Measurements from ENCODE around the gene TLR10.
A peak's percentile ranks its signal among the peaks of the same experiment; 100 is the strongest.

The TLR10 gene

GRCh38 chr4:38764277-38764676 is 18.5 kb downstream of the TLR10 start:
- Mint-ChIP-seq H3K9me3 (peaks cover 7% of the 10 kb centered on the region), H3K4me1 (ENCODE audit: low read depth) (peaks cover 30% of the 10 kb centered on the region), H3K27me3 (no peaks in the 10 kb centered on the region), H3K27ac (no peak overlapping the region), H3K4me3 (no peak overlapping the region), H3K36me3 (ENCODE audit: low read depth) (peaks cover 4% of the 10 kb centered on the region)

GRCh38 chr4:38762560-38762959 is 20.2 kb downstream of the TLR10 start:
- Mint-ChIP-seq H3K27ac (peak overlapping the region; percentile 87), H3K36me3 (ENCODE audit: low read depth) (peaks cover 4% of the 10 kb centered on the region), H3K4me3 (peak overlapping the region; percentile 61), H3K9me3 (peaks cover 7% of the 10 kb centered on the region), H3K27me3 (no peaks in the 10 kb centered on the region), H3K4me1 (ENCODE audit: low read depth) (peaks cover 33% of the 10 kb centered on the region)

GRCh38 chr4:38759790-38760122 is 23.0 kb downstream of the TLR10 start:
- no peaks in the 10 kb centered on the region for H3K36me3 Mint-ChIP-seq (ENCODE audit: low read depth)
- no peak overlapping the region for H3K4me3 Mint-ChIP-seq
- H3K9me3 Mint-ChIP-seq, result no peaks in the 10 kb centered on the region
- no peak overlapping the region for H3K27ac Mint-ChIP-seq
- no peaks in the 10 kb centered on the region for H3K27me3 Mint-ChIP-seq
- H3K4me1 Mint-ChIP-seq (ENCODE audit: low read depth), result peaks cover 33% of the 10 kb centered on the region

- Mint-ChIP-seq H3K4me1 (ENCODE audit: low read depth) (peaks cover 31% of the 10 kb centered on the region), H3K27ac (no peak overlapping the region), H3K4me3 (no peak overlapping the region), H3K9me3 (no peaks in the 10 kb centered on the region), H3K36me3 (ENCODE audit: low read depth) (no peaks in the 10 kb centered on the region), H3K27me3 (no peaks in the 10 kb centered on the region)
Measured at GRCh38 chr4:38759113-38759789, 23.5 kb downstream of the TLR10 start.

- Mint-ChIP-seq H3K36me3 (ENCODE audit: low read depth) (no peaks in the 10 kb centered on the region), H3K4me1 (ENCODE audit: low read depth) (peaks cover 28% of the 10 kb centered on the region), H3K9me3 (no peaks in the 10 kb centered on the region), H3K27me3 (no peaks in the 10 kb centered on the region), H3K27ac (no peak overlapping the region), H3K4me3 (no peak overlapping the region)
Measured at GRCh38 chr4:38757945-38758600, 24.7 kb downstream of the TLR10 start.

GRCh38 chr4:38752941-38753806 is 29.6 kb downstream of the TLR10 start:
- Mint-ChIP-seq H3K4me3 (no peak overlapping the region), H3K9me3 (peaks cover 6% of the 10 kb centered on the region), H3K4me1 (ENCODE audit: low read depth) (peaks cover 11% of the 10 kb centered on the region), H3K36me3 (ENCODE audit: low read depth) (peaks cover 6% of the 10 kb centered on the region), H3K27me3 (no peaks in the 10 kb centered on the region), H3K27ac (no peak overlapping the region)

- Mint-ChIP-seq H3K4me1 (ENCODE audit: low read depth) (peaks cover 11% of the 10 kb centered on the region), H3K27ac (no peak overlapping the region), H3K4me3 (no peak overlapping the region)
Measured at GRCh38 chr4:38752372-38752940, 30.3 kb downstream of the TLR10 start.

GRCh38 chr4:38751341-38752010 is 31.3 kb downstream of the TLR10 start:
- peaks cover 14% of the 10 kb centered on the region for H3K36me3 Mint-ChIP-seq (ENCODE audit: low read depth)
- H3K4me3 Mint-ChIP-seq, result no peak overlapping the region
- H3K9me3 Mint-ChIP-seq, result peaks cover 16% of the 10 kb centered on the region
- H3K27ac Mint-ChIP-seq, result no peak overlapping the region
- peaks cover 11% of the 10 kb centered on the region for H3K4me1 Mint-ChIP-seq (ENCODE audit: low read depth)
- H3K27me3 Mint-ChIP-seq, result no peaks in the 10 kb centered on the region

More at GRCh38 chr4:38752372-38752940, 30.3 kb downstream of the TLR10 start:
- peaks cover 8% of the 10 kb centered on the region for H3K9me3 Mint-ChIP-seq
- H3K27me3 Mint-ChIP-seq, result no peaks in the 10 kb centered on the region
- H3K36me3 Mint-ChIP-seq (ENCODE audit: low read depth), result peaks cover 8% of the 10 kb centered on the region

- H3K27ac Mint-ChIP-seq, result no peak overlapping the region
- peaks cover 16% of the 10 kb centered on the region for H3K9me3 Mint-ChIP-seq
- no peak overlapping the region for H3K4me3 Mint-ChIP-seq
- H3K4me1 Mint-ChIP-seq (ENCODE audit: low read depth), result peaks cover 11% of the 10 kb centered on the region
- H3K36me3 Mint-ChIP-seq (ENCODE audit: low read depth), result peaks cover 14% of the 10 kb centered on the region
- H3K27me3 Mint-ChIP-seq, result no peaks in the 10 kb centered on the region
Measured at GRCh38 chr4:38749336-38749735, 33.5 kb downstream of the TLR10 start.

- Mint-ChIP-seq H3K27ac (no peak overlapping the region), H3K4me3 (no peak overlapping the region), H3K36me3 (ENCODE audit: low read depth) (peaks cover 14% of the 10 kb centered on the region), H3K9me3 (peaks cover 16% of the 10 kb centered on the region), H3K4me1 (ENCODE audit: low read depth) (peaks cover 19% of the 10 kb centered on the region), H3K27me3 (no peaks in the 10 kb centered on the region)
Measured at GRCh38 chr4:38747629-38748028, 35.2 kb downstream of the TLR10 start.

GRCh38 chr4:38745881-38746280 is 36.9 kb downstream of the TLR10 start:
- Mint-ChIP-seq H3K4me3 (no peak overlapping the region), H3K36me3 (ENCODE audit: low read depth) (peaks cover 14% of the 10 kb centered on the region), H3K27me3 (no peaks in the 10 kb centered on the region), H3K4me1 (ENCODE audit: low read depth) (peaks cover 9% of the 10 kb centered on the region), H3K27ac (no peak overlapping the region), H3K9me3 (peaks cover 16% of the 10 kb centered on the region)

GRCh38 chr4:38743866-38744265 is 38.9 kb downstream of the TLR10 start:
- Mint-ChIP-seq H3K27ac (no peak overlapping the region), H3K9me3 (peaks cover 16% of the 10 kb centered on the region), H3K4me1 (ENCODE audit: low read depth) (peaks cover 9% of the 10 kb centered on the region), H3K36me3 (ENCODE audit: low read depth) (peaks cover 14% of the 10 kb centered on the region), H3K27me3 (no peaks in the 10 kb centered on the region), H3K4me3 (no peak overlapping the region)

GRCh38 chr4:38740303-38740702 is 42.5 kb downstream of the TLR10 start:
- Mint-ChIP-seq H3K27me3 (peaks cover 3% of the 10 kb centered on the region), H3K4me3 (no peak overlapping the region), H3K36me3 (ENCODE audit: low read depth) (no peaks in the 10 kb centered on the region), H3K9me3 (no peaks in the 10 kb centered on the region), H3K27ac (no peak overlapping the region), H3K4me1 (ENCODE audit: low read depth) (peaks cover 9% of the 10 kb centered on the region)

GRCh38 chr4:38738940-38739803 is 43.6 kb downstream of the TLR10 start:
- Mint-ChIP-seq H3K4me1 (ENCODE audit: low read depth) (peaks cover 11% of the 10 kb centered on the region), H3K4me3 (no peak overlapping the region), H3K27ac (no peak overlapping the region), H3K36me3 (ENCODE audit: low read depth) (no peaks in the 10 kb centered on the region), H3K9me3 (no peaks in the 10 kb centered on the region), H3K27me3 (peaks cover 3% of the 10 kb centered on the region)
